LNCAP (cell line): ENCODE measurements around the gene FKBP1A.

Source experiments
- TF ChIP-seq, protein P1 (sequence below): fragments of 450-650 bp; IDR thresholded peaks from 2 replicates; pipeline ENCODE4 v1.5.1; 2017; ENCODE audit warnings: mild to moderate bottlenecking

The FKBP1A gene

GRCh38 chr20:1392693-1393506 lies at the start of gene FKBP1A:
FKBP1A (minus strand) TSS chr20:1393054; CDS start chr20:1392998, 56 bp downstream.
- TF ChIP-seq, protein P1, sequence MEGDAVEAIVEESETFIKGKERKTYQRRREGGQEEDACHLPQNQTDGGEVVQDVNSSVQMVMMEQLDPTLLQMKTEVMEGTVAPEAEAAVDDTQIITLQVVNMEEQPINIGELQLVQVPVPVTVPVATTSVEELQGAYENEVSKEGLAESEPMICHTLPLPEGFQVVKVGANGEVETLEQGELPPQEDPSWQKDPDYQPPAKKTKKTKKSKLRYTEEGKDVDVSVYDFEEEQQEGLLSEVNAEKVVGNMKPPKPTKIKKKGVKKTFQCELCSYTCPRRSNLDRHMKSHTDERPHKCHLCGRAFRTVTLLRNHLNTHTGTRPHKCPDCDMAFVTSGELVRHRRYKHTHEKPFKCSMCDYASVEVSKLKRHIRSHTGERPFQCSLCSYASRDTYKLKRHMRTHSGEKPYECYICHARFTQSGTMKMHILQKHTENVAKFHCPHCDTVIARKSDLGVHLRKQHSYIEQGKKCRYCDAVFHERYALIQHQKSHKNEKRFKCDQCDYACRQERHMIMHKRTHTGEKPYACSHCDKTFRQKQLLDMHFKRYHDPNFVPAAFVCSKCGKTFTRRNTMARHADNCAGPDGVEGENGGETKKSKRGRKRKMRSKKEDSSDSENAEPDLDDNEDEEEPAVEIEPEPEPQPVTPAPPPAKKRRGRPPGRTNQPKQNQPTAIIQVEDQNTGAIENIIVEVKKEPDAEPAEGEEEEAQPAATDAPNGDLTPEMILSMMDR = no peak

DNA sequence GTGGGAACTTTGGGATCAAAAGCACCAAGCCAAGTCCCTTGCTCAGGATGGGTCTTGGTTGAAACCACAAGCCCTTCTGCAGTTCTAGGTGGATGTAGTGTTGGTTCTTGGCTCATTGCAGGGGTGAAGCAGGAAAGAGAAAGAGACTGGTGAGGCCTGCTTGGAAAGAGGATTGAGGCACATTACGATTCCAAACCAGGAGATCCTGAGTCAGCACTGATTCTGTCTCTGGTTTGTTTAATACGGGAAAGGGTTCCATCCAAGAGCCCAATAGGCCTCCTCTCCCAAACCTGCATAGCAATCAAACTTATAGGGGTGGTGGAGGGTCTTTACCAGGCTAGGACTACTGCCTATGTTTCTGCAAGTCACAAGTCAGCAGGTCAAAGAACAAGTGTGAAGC lies 49.5 kb upstream of the FKBP1A start:
- TF ChIP-seq, protein P1 = no peak

GRCh38 chr20:1441133-1441532 lies 48.3 kb upstream of the FKBP1A start:
- TF ChIP-seq, protein P1 = no peak

DNA sequence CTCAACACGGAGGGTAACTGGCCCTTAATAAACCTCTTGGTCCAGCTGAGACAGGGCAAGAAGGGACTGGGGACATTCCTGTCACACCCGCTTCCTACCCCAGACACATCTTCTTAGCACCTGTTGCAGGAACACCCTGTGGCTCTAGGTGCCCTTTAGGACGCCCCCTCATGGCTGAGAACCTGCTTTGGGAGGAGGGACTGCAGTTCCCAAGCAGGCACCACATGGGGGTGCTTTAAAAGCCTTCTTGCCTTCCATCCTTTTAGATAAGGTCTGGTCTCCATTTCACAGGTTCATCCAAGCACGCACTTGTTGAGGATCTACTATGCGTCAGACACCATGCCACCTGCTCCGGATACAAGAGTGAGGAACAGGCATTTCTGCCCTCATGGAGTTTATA lies 47.2 kb upstream of the FKBP1A start:
- TF ChIP-seq, protein P1 = peak; percentile 33; the same call in 1 of the 2 replicates

DNA sequence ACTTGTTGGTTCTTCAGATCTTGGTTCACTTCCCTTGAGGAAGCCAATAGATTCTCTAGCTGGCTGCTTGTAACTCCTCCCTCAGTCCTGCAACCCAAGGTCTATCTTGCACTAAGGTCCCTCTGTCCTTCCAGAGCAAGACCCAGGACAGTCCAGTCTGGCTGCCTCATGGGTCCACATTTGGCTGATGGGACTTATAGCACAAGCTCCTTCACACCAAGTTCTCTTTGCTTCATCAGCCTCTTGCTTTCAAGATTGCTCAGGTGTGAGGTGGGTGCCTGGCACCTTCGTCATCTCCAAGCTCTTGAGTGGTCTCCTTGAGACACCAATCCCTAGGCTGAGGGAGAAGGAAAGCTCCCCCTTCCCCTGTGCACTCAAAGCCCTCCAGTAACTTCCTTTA lies 45.5 kb upstream of the FKBP1A start:
- TF ChIP-seq, protein P1 = no peak

DNA sequence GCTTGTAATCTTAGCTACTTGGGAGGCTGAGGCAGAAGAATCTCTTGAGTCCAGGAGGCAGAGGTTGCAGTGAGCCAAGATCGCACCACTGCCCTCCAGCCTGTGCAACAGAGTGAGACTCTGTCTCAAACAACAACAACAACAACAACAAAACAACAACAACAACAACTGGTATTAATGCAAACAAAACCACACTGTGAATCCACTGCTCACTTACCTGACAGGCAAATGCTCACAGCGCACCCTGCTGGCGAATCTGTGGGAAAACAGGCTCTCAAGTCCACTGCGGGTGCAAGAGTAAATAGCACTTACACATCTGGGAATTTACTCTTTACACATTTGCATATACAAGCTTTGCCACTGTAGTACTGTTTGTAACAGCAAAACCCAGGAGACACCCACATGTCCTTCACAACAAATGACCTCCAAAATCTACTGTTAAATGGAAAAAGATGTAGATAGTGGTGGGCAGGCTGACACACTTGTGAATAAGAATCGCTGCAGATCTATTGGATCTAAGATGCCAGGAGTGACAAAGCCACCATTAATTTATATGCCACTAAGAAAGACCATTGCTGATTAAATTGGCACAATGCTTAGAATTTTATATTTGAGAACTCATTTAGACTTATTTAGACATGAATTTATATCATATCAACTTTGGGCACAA lies 44.5 kb upstream of the FKBP1A start:
- TF ChIP-seq, protein P1 = peak; percentile 93

GRCh38 chr20:1436263-1436662 lies 43.4 kb upstream of the FKBP1A start:
- TF ChIP-seq, protein P1 = no peak
